Measurements from ENCODE around the gene IBA57.
A peak's percentile ranks its signal among the peaks of the same experiment; 100 is the strongest.
"Not testable (repeated sequence)": the region's sequence is repeated elsewhere in the genome, so short reads cannot be mapped to it uniquely, and the experiment has no call there.

The IBA57 gene

GRCh38 chr1:228213917-228214808 is 48.6 kb downstream of the IBA57 start:
- no peak for DNase-seq

- no peak for DNase-seq
Measured at GRCh38 chr1:228214921-228215662, 49.5 kb downstream of the IBA57 start.

- no peak for DNase-seq
Measured at GRCh38 chr1:228215663-228216116, 50.1 kb downstream of the IBA57 start.

GRCh38 chr1:228216371-228217320 is 51.0 kb downstream of the IBA57 start:
- peak; percentile 25 to 62 for DNase-seq

GRCh38 chr1:228217551-228218344 is 52.1 kb downstream of the IBA57 start:
- DNase-seq: no peak

- DNase-seq: no peak
Measured at GRCh38 chr1:228218513-228219244, 53.1 kb downstream of the IBA57 start.

- no peak for DNase-seq
Measured at GRCh38 chr1:228219245-228219961, 53.8 kb downstream of the IBA57 start.

- no peak for DNase-seq
Measured at GRCh38 chr1:228219962-228220780, 54.6 kb downstream of the IBA57 start.

GRCh38 chr1:228221097-228221496 is 55.5 kb downstream of the IBA57 start:
- not testable (repeated sequence) for DNase-seq

- DNase-seq: no peak
Measured at GRCh38 chr1:228222548-228222947, 56.9 kb downstream of the IBA57 start.

- DNase-seq: no peak
Measured at GRCh38 chr1:228224198-228225164, 58.9 kb downstream of the IBA57 start.

- no peak for DNase-seq
Measured at GRCh38 chr1:228225165-228225710, 59.6 kb downstream of the IBA57 start.

- no peak for DNase-seq
Measured at GRCh38 chr1:228225740-228226139, 60.1 kb downstream of the IBA57 start.

GRCh38 chr1:228226141-228226874 is 60.7 kb downstream of the IBA57 start:
- no peak for DNase-seq

GRCh38 chr1:228226956-228227791 is 61.6 kb downstream of the IBA57 start:
- no peak for DNase-seq

GRCh38 chr1:228228147-228228546 is 62.5 kb downstream of the IBA57 start:
- DNase-seq: not testable (repeated sequence)

All from SHP77 (cell line).